IMR-90 (cell line): ENCODE data around the gene ARRDC1. TPM values are rescaled to one million over a fixed set of nuclear protein-coding genes. Genes with fewer than 3 reads are reported as not detected.

Experiments used
- ATAC-seq: fragments of 200-7000 bp; cut with Tn5 transposase; 2 replicates; pipeline ENCODE4 v1.9.1; 2020; ENCODE audit warnings: low read depth, mild to moderate bottlenecking, moderate library complexity
- BruUV-seq: library from RNA; stranded (reverse); fragments of 400-500 nt; replicated peaks from 2 replicates; lab custom pipeline; 2021; lab: Mats Ljungman, UMichigan
- CTCF ChIA-PET: fragments of 300-600 bp; formaldehyde crosslinking; extraction: SDS; loops from one replicate; lab custom pipeline; 2021; ENCODE audit warnings: antibody characterized with exemption; lab: Yijun Ruan, JAX
- POLR2A ChIA-PET: fragments of 300-600 bp; sonication (Branson Sonifier 250); formaldehyde crosslinking; loops from one replicate; lab custom pipeline; 2022; ENCODE audit warnings: antibody characterized with exemption; ENCODE audit not compliant: unreplicated experiment; lab: Charles Lee
- DNase-seq: peaks from one replicate; pipeline ENCODE4 v3.0.0; 2013
- H2AFZ ChIP-seq: replicated peaks from 2 replicates; pipeline ENCODE3; 2013; ENCODE audit warnings: low read length, mild to moderate bottlenecking; ENCODE audit not compliant: poor library complexity
- H2AK5ac ChIP-seq: 2 replicates; pipeline ENCODE4 v1.6.1; 2013; ENCODE audit warnings: low read depth, low read length, inconsistent platforms
- H2AK9ac ChIP-seq: replicated peaks from 2 replicates; pipeline ENCODE3; 2013; ENCODE audit warnings: mild to moderate bottlenecking, low read depth, low read length, moderate library complexity; ENCODE audit not compliant: poor library complexity
- H2BK120ac ChIP-seq: 2 replicates; pipeline ENCODE4 v1.6.1; 2013; ENCODE audit warnings: low read depth, low read length, inconsistent platforms
- H2BK15ac ChIP-seq: 3 replicates; pipeline ENCODE4 v1.6.1; 2013; ENCODE audit warnings: low read depth, low read length, inconsistent platforms
- H2BK20ac ChIP-seq: 2 replicates; pipeline ENCODE4 v1.6.1; 2013; ENCODE audit warnings: low read depth, mild to moderate bottlenecking, inconsistent platforms, low read length, moderate library complexity
- H2BK5ac ChIP-seq: 2 replicates; pipeline ENCODE4 v1.6.1; 2013; ENCODE audit warnings: mild to moderate bottlenecking, low read depth, low read length, inconsistent platforms; ENCODE audit not compliant: poor library complexity, severe bottlenecking
- H3K14ac ChIP-seq: replicated peaks from 2 replicates; pipeline ENCODE4 v1.6.1; 2013; ENCODE audit warnings: low read depth, low read length, inconsistent platforms
- H3K18ac ChIP-seq: 2 replicates; pipeline ENCODE4 v1.6.1; 2013; ENCODE audit warnings: low read depth, low read length, control low read depth
- H3K23ac ChIP-seq: 2 replicates; pipeline ENCODE4 v1.6.1; 2013; ENCODE audit warnings: low read depth, low read length, inconsistent platforms
- H3K27ac ChIP-seq: 2 replicates; pipeline ENCODE4 v1.5.1; 2013; ENCODE audit warnings: mild to moderate bottlenecking, control low read depth, low read length; ENCODE audit not compliant: insufficient read depth
- H3K27me3 ChIP-seq: 2 replicates; pipeline ENCODE4 v1.6.1; 2013; ENCODE audit warnings: low read length; ENCODE audit not compliant: control insufficient read depth, insufficient read depth
- H3K36me3 ChIP-seq: 2 replicates; pipeline ENCODE4 v1.6.1; 2013; ENCODE audit warnings: low read length, mixed read lengths; ENCODE audit not compliant: control insufficient read depth, insufficient read depth
- H3K4ac ChIP-seq: 2 replicates; pipeline ENCODE4 v1.6.1; 2013; ENCODE audit warnings: low read depth, low read length, inconsistent platforms
- H3K4me1 ChIP-seq: 2 replicates; pipeline ENCODE4 v1.6.1; 2013; ENCODE audit warnings: low read length, mixed read lengths; ENCODE audit not compliant: control insufficient read depth, insufficient read depth
- H3K4me2 ChIP-seq: 2 replicates; pipeline ENCODE4 v1.6.1; 2013; ENCODE audit warnings: low read depth, mild to moderate bottlenecking, control low read depth, low read length, moderate library complexity
- H3K4me3 ChIP-seq: 2 replicates; pipeline ENCODE4 v1.5.1; 2013; ENCODE audit warnings: low read depth, mild to moderate bottlenecking, control low read depth, low read length, moderate library complexity; ENCODE audit not compliant: insufficient read depth
- H3K56ac ChIP-seq: 2 replicates; pipeline ENCODE4 v1.6.1; 2013; ENCODE audit warnings: low read length, inconsistent platforms; ENCODE audit not compliant: insufficient read depth; ENCODE audit errors: extremely low read depth
- H3K79me1 ChIP-seq, 2 experiments: 2 replicates each; pipeline ENCODE4 v1.6.1; 2013; ENCODE audit warnings: low read length in 2 of 2, inconsistent platforms in 1 of 2, low read depth in 1 of 2
- H3K9ac ChIP-seq: 2 replicates; pipeline ENCODE4 v1.6.1; 2013; ENCODE audit warnings: low read depth, low read length, control low read depth
- H3K9me1 ChIP-seq: 2 replicates; pipeline ENCODE4 v1.6.1; 2013; ENCODE audit warnings: low read length, inconsistent platforms; ENCODE audit not compliant: insufficient read depth
- H3K9me3 ChIP-seq: 2 replicates; pipeline ENCODE4 v1.6.1; 2013; ENCODE audit warnings: low read length; ENCODE audit not compliant: control insufficient read depth, insufficient read depth
- H4K20me1 ChIP-seq: 2 replicates; pipeline ENCODE4 v1.6.1; 2013; ENCODE audit warnings: low read length, inconsistent platforms; ENCODE audit not compliant: insufficient read depth
- H4K5ac ChIP-seq: 2 replicates; pipeline ENCODE4 v1.6.1; 2013; ENCODE audit warnings: mild to moderate bottlenecking, low read depth, low read length, control low read depth
- H4K8ac ChIP-seq, 2 experiments: 2 replicates each; pipeline ENCODE4 v1.6.1; 2013; ENCODE audit warnings: low read depth in 2 of 2, low read length in 2 of 2, control low read depth in 1 of 2, inconsistent platforms in 1 of 2
- H4K91ac ChIP-seq: 2 replicates; pipeline ENCODE4 v1.6.1; 2013; ENCODE audit warnings: low read depth, low read length, inconsistent platforms; ENCODE audit not compliant: insufficient read depth
- BHLHE40 ChIP-seq: fragments of 150-350 bp; IDR thresholded peaks from 2 replicates; pipeline ENCODE4 v1.6.1; 2016; ENCODE audit warnings: mild to moderate bottlenecking, low read depth, low read length
- CEBPB ChIP-seq: IDR thresholded peaks from 2 replicates; pipeline ENCODE4 v1.6.1; 2012; ENCODE audit warnings: low read depth, low read length, improper control_type of control experiment
- CHD1 ChIP-seq: IDR thresholded peaks from 2 replicates; pipeline ENCODE4 v1.6.1; 2012; ENCODE audit warnings: low read depth, low read length, improper control_type of control experiment
- CTCF ChIP-seq: conservative IDR thresholded peaks from 2 replicates; pipeline ENCODE4 v1.5.1; 2012; ENCODE audit warnings: mild to moderate bottlenecking, low read depth, low read length, improper control_type of control experiment
- ELK1 ChIP-seq: fragments of 150-350 bp; IDR thresholded peaks from 2 replicates; pipeline ENCODE4 v1.6.1; 2016; ENCODE audit warnings: low read depth, mild to moderate bottlenecking, low read length, moderate library complexity, borderline replicate concordance
- FOS ChIP-seq: fragments of 150-350 bp; IDR thresholded peaks from 2 replicates; pipeline ENCODE4 v1.6.1; 2016; ENCODE audit warnings: low read depth, low read length
- MAFK ChIP-seq: IDR thresholded peaks from 2 replicates; pipeline ENCODE4 v1.6.1; 2012; ENCODE audit warnings: low read depth, low read length, improper control_type of control experiment
- MAZ ChIP-seq: IDR thresholded peaks from 2 replicates; pipeline ENCODE4 v1.6.1; 2012; ENCODE audit warnings: low read depth, mild to moderate bottlenecking, low read length, improper control_type of control experiment, moderate library complexity, borderline replicate concordance
- MXI1 ChIP-seq: IDR thresholded peaks from 2 replicates; pipeline ENCODE4 v1.6.1; 2012; ENCODE audit warnings: low read depth, mild to moderate bottlenecking, low read length, moderate library complexity, borderline replicate concordance
- NFE2L2 ChIP-seq: fragments of 150-350 bp; IDR thresholded peaks from 2 replicates; pipeline ENCODE4 v1.6.1; 2016; ENCODE audit warnings: low read depth, mild to moderate bottlenecking, low read length
- POLR2A ChIP-seq: IDR thresholded peaks from 2 replicates; pipeline ENCODE4 v1.6.1; 2012; ENCODE audit warnings: mild to moderate bottlenecking, low read depth, low read length
- RAD21 ChIP-seq: IDR thresholded peaks from 2 replicates; pipeline ENCODE4 v1.6.1; 2012; ENCODE audit warnings: low read length, improper control_type of control experiment
- RCOR1 ChIP-seq: IDR thresholded peaks from 2 replicates; pipeline ENCODE4 v1.6.1; 2012; ENCODE audit warnings: mild to moderate bottlenecking, low read length, improper control_type of control experiment; ENCODE audit not compliant: insufficient replicate concordance
- RFX5 ChIP-seq: IDR thresholded peaks from 2 replicates; pipeline ENCODE4 v1.8.0; 2012; ENCODE audit warnings: low read depth, mild to moderate bottlenecking, low read length, moderate library complexity
- SMC3 ChIP-seq: fragments of 150-350 bp; IDR thresholded peaks from 2 replicates; pipeline ENCODE4 v1.6.1; 2016; ENCODE audit warnings: low read depth, mild to moderate bottlenecking, antibody characterized with exemption, low read length, moderate library complexity
- USF2 ChIP-seq: fragments of 150-350 bp; IDR thresholded peaks from 2 replicates; pipeline ENCODE4 v1.6.1; 2017; ENCODE audit warnings: mild to moderate bottlenecking, antibody characterized with exemption, low read length, low read depth
- WGBS, 2 experiments: methylation state at CpG; one replicate each; pipeline versions ENCODE4 v1.1.5 to v1.1.7; 2013; ENCODE audit warnings: missing lambda C conversion rate in 2 of 2; ENCODE audit not compliant: insufficient read length in 1 of 2; ENCODE audit errors: extremely low coverage in 2 of 2; 5-methylcytosine and 5-hydroxymethylcytosine counted together
- dilution Hi-C: fragments of 300-500 bp; cut with HindIII; formaldehyde crosslinking; loops from one replicate; pipeline ENCODE4 v1.14.3; 2018; ENCODE audit warnings: low sequenced_read_pairs; ENCODE audit not compliant: unreplicated experiment
- in situ Hi-C: fragments of 300-500 bp; cut with MboI; formaldehyde crosslinking; loops from 3 replicates; pipeline ENCODE4 v1.14.3; 2019; ENCODE audit warnings: low sequenced_read_pairs, inconsistent platforms, mixed read lengths
- intact Hi-C: fragments of 100-400 bp; cut with micrococcal nuclease; formaldehyde crosslinking; loops from 2 replicates; pipeline ENCODE4 v1.10.0; 2022
- polyA plus RNA-seq, 3 experiments: library from polyadenylated mRNA; depleted of rRNA; stranded (reverse); fragments of >200 nt; gene quantifications; 2 replicates each; pipeline ENCODE4 v1.2.3, GENCODE V29; 2012; ENCODE audit warnings: low replicate concordance in 1 of 3
- total RNA-seq: library from RNA; depleted of rRNA; stranded (reverse); fragments of >200 nt; gene quantifications from 2 replicates; pipeline ENCODE4 v1.2.3, GENCODE V29; 2012

The ARRDC1 gene
- total and polyA plus RNA-seq, 2 of the 4 experiments (the other 2 are of a cell fraction), result 7.7 to 41.4 TPM

GRCh38 chr9:137586854-137587253 lies 18.6 kb upstream of the ARRDC1 start:
- Histone ChIP-seq H3K14ac (no peak overlapping the region), H2AK9ac (no peak overlapping the region), H4K5ac (no peak overlapping the region), H4K20me1 (peaks cover 10% of the 10 kb centered on the region), H3K9me3 (no peaks in the 10 kb centered on the region), H3K4me1 (peaks cover 7% of the 10 kb centered on the region), H3K4ac (no peak overlapping the region), H3K18ac (no peak overlapping the region), H3K4me2 (no peak overlapping the region), H3K27me3 (no peaks in the 10 kb centered on the region), H3K4me3 (no peak overlapping the region), H2AK5ac (no peak overlapping the region), H2BK120ac (no peak overlapping the region), H3K23ac (no peak overlapping the region), H3K9ac (no peak overlapping the region), H2BK15ac (no peak overlapping the region), H3K79me1 (peaks cover 7 to 48% of the 10 kb centered on the region in 2 experiments), H3K36me3 (peaks cover 37% of the 10 kb centered on the region), H2BK20ac (no peak overlapping the region), H4K91ac (no peak overlapping the region), H2BK5ac (no peak overlapping the region), H3K27ac (no peak overlapping the region), H3K56ac (no peak overlapping the region), H2AFZ (no peak overlapping the region), H4K8ac (no peak overlapping the region), H3K9me1 (no peaks in the 10 kb centered on the region)
- POLR2A ChIA-PET, result no interaction called here
- dilution Hi-C loops, result no loop called here
- TF ChIP-seq NFE2L2 (no peak), ELK1 (no peak), MAZ (no peak), USF2 (no peak), POLR2A (no peak), CEBPB (no peak), MAFK (no peak), CTCF (no peak), RAD21 (no peak), MXI1 (no peak), BHLHE40 (no peak), CHD1 (no peak), FOS (no peak), SMC3 (no peak), RFX5 (no peak), RCOR1 (no peak)
- BruUV-seq, result no TSS peak
- CTCF ChIA-PET, result no interaction called here
- ATAC-seq, result no peak
- intact Hi-C loops, result no loop called here
- no peak for DNase-seq
- 91% methylated on average over 6 of the region's 14 CpGs; no CpG with 5 or more reads in 1 of the 2 experiments for WGBS, 2 experiments
- in situ Hi-C loops, result no loop called here
